Skeletal muscle satellite cell (primary cell): ENCODE results near the gene TP53I11.

Experiments
- H3K27me3 ChIP-seq: 2 replicates; pipeline ENCODE4 v1.7.0; 2013; ENCODE audit warnings: low read length; ENCODE audit not compliant: control insufficient read depth, insufficient read depth
- H3K36me3 ChIP-seq: 2 replicates; pipeline ENCODE4 v1.7.0; 2013; ENCODE audit warnings: mild to moderate bottlenecking, control low read depth, low read length; ENCODE audit not compliant: insufficient read depth
- H3K4me1 ChIP-seq: 2 replicates; pipeline ENCODE4 v1.7.0; 2013; ENCODE audit warnings: low read length; ENCODE audit not compliant: control insufficient read depth, insufficient read depth
- H3K4me2 ChIP-seq: 2 replicates; pipeline ENCODE4 v1.7.0; 2013; ENCODE audit warnings: mild to moderate bottlenecking, low read length
- H3K4me3 ChIP-seq: 2 replicates; pipeline ENCODE4 v1.7.0; 2013; ENCODE audit warnings: low read length
- H3K9ac ChIP-seq: 2 replicates; pipeline ENCODE4 v1.7.0; 2013; ENCODE audit warnings: mild to moderate bottlenecking, low read depth, low read length, moderate library complexity
- H3K9me3 ChIP-seq: replicated peaks from 2 replicates; pipeline ENCODE4 v1.7.0; 2013; ENCODE audit warnings: mild to moderate bottlenecking, control low read depth, low read length

TP53I11 gene

GRCh38 chr11:44978274-44978960 lies 27.7 kb upstream of the TP53I11 start:
- Histone ChIP-seq H3K4me1 (no peaks in the 10 kb centered on the region), H3K4me2 (no peak overlapping the region), H3K36me3 (no peaks in the 10 kb centered on the region), H3K27me3 (peaks cover 31% of the 10 kb centered on the region), H3K9me3 (no peaks in the 10 kb centered on the region), H3K4me3 (no peak overlapping the region), H3K9ac (no peak overlapping the region)

- Histone ChIP-seq H3K9me3 (no peaks in the 10 kb centered on the region), H3K4me3 (no peak overlapping the region), H3K9ac (no peak overlapping the region), H3K36me3 (no peaks in the 10 kb centered on the region), H3K4me2 (no peak overlapping the region), H3K4me1 (no peaks in the 10 kb centered on the region), H3K27me3 (peaks cover 36% of the 10 kb centered on the region)
Measured at GRCh38 chr11:44977493-44977984, 26.9 kb upstream of the TP53I11 start.

- H3K4me3 ChIP-seq: no peak overlapping the region
- no peak overlapping the region for H3K4me2 ChIP-seq
- no peaks in the 10 kb centered on the region for H3K9me3 ChIP-seq
- no peaks in the 10 kb centered on the region for H3K36me3 ChIP-seq
- peaks cover 37% of the 10 kb centered on the region for H3K27me3 ChIP-seq
- H3K9ac ChIP-seq: no peak overlapping the region
- no peaks in the 10 kb centered on the region for H3K4me1 ChIP-seq
Measured at GRCh38 chr11:44976576-44976975, 25.9 kb upstream of the TP53I11 start.

- Histone ChIP-seq H3K4me2 (no peak overlapping the region), H3K9me3 (no peaks in the 10 kb centered on the region), H3K4me3 (no peak overlapping the region), H3K36me3 (no peaks in the 10 kb centered on the region), H3K9ac (no peak overlapping the region), H3K27me3 (peaks cover 48% of the 10 kb centered on the region), H3K4me1 (no peaks in the 10 kb centered on the region)
Measured at GRCh38 chr11:44974402-44975000, 23.8 kb upstream of the TP53I11 start.

- no peak overlapping the region for H3K9ac ChIP-seq
- no peaks in the 10 kb centered on the region for H3K4me1 ChIP-seq
- H3K36me3 ChIP-seq: no peaks in the 10 kb centered on the region
Measured at GRCh38 chr11:44973632-44974401, 23.1 kb upstream of the TP53I11 start.

GRCh38 chr11:44972746-44973435 lies 22.2 kb upstream of the TP53I11 start:
- Histone ChIP-seq H3K9me3 (no peaks in the 10 kb centered on the region), H3K4me2 (no peak overlapping the region), H3K4me3 (no peak overlapping the region), H3K9ac (no peak overlapping the region), H3K36me3 (no peaks in the 10 kb centered on the region), H3K4me1 (no peaks in the 10 kb centered on the region), H3K27me3 (peaks cover 48% of the 10 kb centered on the region)

More at GRCh38 chr11:44973632-44974401, 23.1 kb upstream of the TP53I11 start:
- Histone ChIP-seq H3K4me2 (no peak overlapping the region), H3K9me3 (no peaks in the 10 kb centered on the region), H3K4me3 (no peak overlapping the region), H3K27me3 (peaks cover 51% of the 10 kb centered on the region)

- no peak overlapping the region for H3K4me3 ChIP-seq
- H3K9ac ChIP-seq: no peak overlapping the region
- no peaks in the 10 kb centered on the region for H3K9me3 ChIP-seq
- peaks cover 45% of the 10 kb centered on the region for H3K27me3 ChIP-seq
- H3K4me1 ChIP-seq: no peaks in the 10 kb centered on the region
- H3K4me2 ChIP-seq: no peak overlapping the region
- H3K36me3 ChIP-seq: no peaks in the 10 kb centered on the region
Measured at GRCh38 chr11:44971185-44971584, 20.5 kb upstream of the TP53I11 start.

- H3K4me3 ChIP-seq: no peak overlapping the region
- H3K4me1 ChIP-seq: no peaks in the 10 kb centered on the region
- no peak overlapping the region for H3K9ac ChIP-seq
- H3K36me3 ChIP-seq: no peaks in the 10 kb centered on the region
- no peak overlapping the region for H3K4me2 ChIP-seq
- peaks cover 49% of the 10 kb centered on the region for H3K27me3 ChIP-seq
- no peaks in the 10 kb centered on the region for H3K9me3 ChIP-seq
Measured at GRCh38 chr11:44970293-44970692, 19.6 kb upstream of the TP53I11 start.

GRCh38 chr11:44969651-44970252 lies 19.1 kb upstream of the TP53I11 start:
- Histone ChIP-seq H3K4me2 (no peak overlapping the region), H3K4me3 (no peak overlapping the region), H3K4me1 (no peaks in the 10 kb centered on the region), H3K36me3 (no peaks in the 10 kb centered on the region), H3K27me3 (peaks cover 52% of the 10 kb centered on the region), H3K9ac (no peak overlapping the region), H3K9me3 (no peaks in the 10 kb centered on the region)

- Histone ChIP-seq H3K4me3 (no peak overlapping the region), H3K36me3 (no peaks in the 10 kb centered on the region), H3K4me1 (no peaks in the 10 kb centered on the region), H3K4me2 (no peak overlapping the region), H3K9me3 (no peaks in the 10 kb centered on the region), H3K27me3 (peaks cover 55% of the 10 kb centered on the region), H3K9ac (no peak overlapping the region)
Measured at GRCh38 chr11:44968510-44968909, 17.8 kb upstream of the TP53I11 start.
